Brain microvascular endothelial cell (primary cell): ENCODE measurements around the gene DPH1.
"Not testable (repeated sequence)": the region's sequence is repeated elsewhere in the genome, so short reads cannot be mapped to it uniquely, and the experiment has no call there.

Experiments used
- DNase-seq: peaks from one replicate; pipeline ENCODE4 v3.0.0-alpha.2; 2020
- H3K27ac ChIP-seq: fragments of 250-450 bp; sonication (Bioruptor Pico); 2 replicates; pipeline ENCODE4 v1.5.1; 2020; ENCODE audit warnings: mild to moderate bottlenecking, moderate library complexity
- H3K27me3 ChIP-seq: fragments of 250-450 bp; sonication (Bioruptor Pico); replicated peaks from 2 replicates; pipeline ENCODE4 v1.5.1; 2020; ENCODE audit warnings: mild to moderate bottlenecking
- H3K36me3 ChIP-seq: fragments of 250-450 bp; sonication (Bioruptor Pico); replicated peaks from 2 replicates; pipeline ENCODE4 v1.5.1; 2020; ENCODE audit warnings: mild to moderate bottlenecking
- H3K4me3 ChIP-seq: 2 replicates; pipeline ENCODE4 v1.5.1; 2011; ENCODE audit warnings: low read depth, mild to moderate bottlenecking, control low read depth, low read length, moderate library complexity
- CTCF ChIP-seq: IDR thresholded peaks from 2 replicates; pipeline ENCODE4 v1.5.1; 2011; ENCODE audit warnings: low read depth, mild to moderate bottlenecking, moderate library complexity, low read length, control low read depth, inconsistent platforms; ENCODE audit errors: missing control alignments
- in situ Hi-C: cut with HindIII; loops from 2 replicates; pipeline ENCODE4 v1.10.0; 2017; ENCODE audit warnings: low sequenced_read_pairs, low pct_ligation_motif_present

DPH1 gene

GRCh38 chr17:2012499-2012898, 17.5 kb upstream of the DPH1 start:
- H3K4me3 ChIP-seq: no peak overlapping the region
- H3K27ac ChIP-seq: no peak overlapping the region
- TF ChIP-seq CTCF: no peak
- no peaks in the 10 kb centered on the region for H3K27me3 ChIP-seq
- in situ Hi-C loops: no loop called here
- H3K36me3 ChIP-seq: no peaks in the 10 kb centered on the region
- no peak for DNase-seq

GRCh38 chr17:2013220-2013993, 16.5 kb upstream of the DPH1 start:
- H3K27ac ChIP-seq, H3K27me3 ChIP-seq, H3K36me3 ChIP-seq, H3K4me3 ChIP-seq, DNase-seq, in situ Hi-C loops: not testable (repeated sequence)

- in situ Hi-C loops: no loop called here
- no peak for TF ChIP-seq CTCF
- DNase-seq: no peak
- no peaks in the 10 kb centered on the region for H3K36me3 ChIP-seq
- no peak overlapping the region for H3K4me3 ChIP-seq
- H3K27ac ChIP-seq: no peak overlapping the region
- peaks cover 10% of the 10 kb centered on the region for H3K27me3 ChIP-seq
These were observed 16.0 kb upstream of the DPH1 start for GRCh38 chr17:2013994-2014317.

GRCh38 chr17:2015314-2015713, 14.6 kb upstream of the DPH1 start:
- no peak for DNase-seq
- in situ Hi-C loops: no loop called here
- no peak overlapping the region for H3K4me3 ChIP-seq
- no peak overlapping the region for H3K27ac ChIP-seq
- no peaks in the 10 kb centered on the region for H3K36me3 ChIP-seq
- TF ChIP-seq CTCF: no peak
- H3K27me3 ChIP-seq: peaks cover 24% of the 10 kb centered on the region

GRCh38 chr17:2016494-2016893, 13.5 kb upstream of the DPH1 start:
- in situ Hi-C loops: no loop called here
- Histone ChIP-seq H3K4me3 (no peak overlapping the region), H3K27me3 (peaks cover 28% of the 10 kb centered on the region), H3K36me3 (no peaks in the 10 kb centered on the region), H3K27ac (no peak overlapping the region)
- TF ChIP-seq CTCF: no peak
- DNase-seq: no peak

GRCh38 chr17:2017274-2017941, 12.5 kb upstream of the DPH1 start:
- no peak for TF ChIP-seq CTCF
- Histone ChIP-seq H3K27me3 (peaks cover 28% of the 10 kb centered on the region), H3K4me3 (no peak overlapping the region), H3K36me3 (no peaks in the 10 kb centered on the region), H3K27ac (no peak overlapping the region)
- in situ Hi-C loops: no loop called here
- DNase-seq: no peak
